Fibroblast of pulmonary artery (primary cell): Measurements from ENCODE around the gene CELF6.

Experiments
- DNase-seq: peaks from one replicate; pipeline ENCODE4 v3.0.0-alpha.2; 2010; ENCODE audit warnings: low read depth
- H3K4me3 ChIP-seq: replicated peaks from 2 replicates; pipeline ENCODE4 v1.5.1; 2011; ENCODE audit warnings: low read depth, mild to moderate bottlenecking, control low read depth, low read length, moderate library complexity
- CTCF ChIP-seq: IDR thresholded peaks from 2 replicates; pipeline ENCODE4 v1.5.1; 2011; ENCODE audit warnings: mild to moderate bottlenecking, control low read depth, low read length, inconsistent platforms; ENCODE audit errors: missing control alignments

CELF6 gene

GRCh38 chr15:72319985-72320671 is at the start of gene CELF6:
TSS of gene CELF6 (minus strand) at chr15:72320157. CDS start at chr15:72319874, 283 bp downstream.
- DNase-seq: peak; percentile 81
- TF ChIP-seq CTCF: no peak
- peak within 1 kb of the TSS; percentile 55 for H3K4me3 ChIP-seq

GRCh38 chr15:72368899-72369298 is 48.9 kb upstream of the CELF6 start:
- TF ChIP-seq CTCF: no peak

GRCh38 chr15:72368325-72368724 is 48.4 kb upstream of the CELF6 start:
- no peak for TF ChIP-seq CTCF
- no peak overlapping the region for H3K4me3 ChIP-seq
- DNase-seq: no peak

More at GRCh38 chr15:72368899-72369298, 48.9 kb upstream of the CELF6 start:
- peak; percentile 23 for DNase-seq
- H3K4me3 ChIP-seq: no peak overlapping the region

- no peak overlapping the region for H3K4me3 ChIP-seq
- TF ChIP-seq CTCF: no peak
- DNase-seq: no peak
Measured at GRCh38 chr15:72365844-72366243, 45.9 kb upstream of the CELF6 start.

GRCh38 chr15:72361176-72361575 is 41.2 kb upstream of the CELF6 start:
- no peak for DNase-seq
- H3K4me3 ChIP-seq: no peak overlapping the region
- TF ChIP-seq CTCF: no peak

- no peak overlapping the region for H3K4me3 ChIP-seq
- TF ChIP-seq CTCF: no peak
- peak; percentile 81 for DNase-seq
Measured at GRCh38 chr15:72358650-72359171, 38.8 kb upstream of the CELF6 start.

- DNase-seq: no peak
- H3K4me3 ChIP-seq: no peak overlapping the region
- TF ChIP-seq CTCF: no peak
Measured at GRCh38 chr15:72358121-72358520, 38.2 kb upstream of the CELF6 start.
